ENCODE results near the gene PLPP4.

- TF ChIP-seq CTCF (IDR thresholded peaks at IDR 0.05; ENCODE audit: poor library complexity, severe bottlenecking) (no peak), EP300 (conservative IDR thresholded peaks at IDR 0.05; ENCODE audit: poor library complexity, severe bottlenecking) (no peak), REST (IDR thresholded peaks at IDR 0.05; ENCODE audit: borderline replicate concordance) (no peak), POLR2AphosphoS5 (IDR thresholded peaks at IDR 0.05) (no peak), EZH2 (IDR thresholded peaks at IDR 0.05; ENCODE audit: borderline replicate concordance, insufficient read depth, low read length, poor library complexity, severe bottlenecking) (no peak), SMC3 (conservative IDR thresholded peaks at IDR 0.05; ENCODE audit: poor library complexity) (no peak), MXI1 (conservative IDR thresholded peaks at IDR 0.05; ENCODE audit: poor library complexity, severe bottlenecking) (no peak)
These were observed 26.0 kb downstream of the PLPP4 start for GRCh38 chr10:120483006-120483405.

Measured in neural cell (in vitro differentiated cells).